Erythroblast (primary cell): ENCODE results near the gene SLC25A25.

Experiments used
- GATA1 ChIP-seq: IDR thresholded peaks from 2 replicates; pipeline ENCODE4 v1.6.1; 2011; ENCODE audit warnings: low read depth, mild to moderate bottlenecking, control low read depth, low read length, moderate library complexity
- POLR2A ChIP-seq: IDR thresholded peaks from 2 replicates; pipeline ENCODE4 v1.6.1; 2011; ENCODE audit warnings: mild to moderate bottlenecking, low read length

DNA sequence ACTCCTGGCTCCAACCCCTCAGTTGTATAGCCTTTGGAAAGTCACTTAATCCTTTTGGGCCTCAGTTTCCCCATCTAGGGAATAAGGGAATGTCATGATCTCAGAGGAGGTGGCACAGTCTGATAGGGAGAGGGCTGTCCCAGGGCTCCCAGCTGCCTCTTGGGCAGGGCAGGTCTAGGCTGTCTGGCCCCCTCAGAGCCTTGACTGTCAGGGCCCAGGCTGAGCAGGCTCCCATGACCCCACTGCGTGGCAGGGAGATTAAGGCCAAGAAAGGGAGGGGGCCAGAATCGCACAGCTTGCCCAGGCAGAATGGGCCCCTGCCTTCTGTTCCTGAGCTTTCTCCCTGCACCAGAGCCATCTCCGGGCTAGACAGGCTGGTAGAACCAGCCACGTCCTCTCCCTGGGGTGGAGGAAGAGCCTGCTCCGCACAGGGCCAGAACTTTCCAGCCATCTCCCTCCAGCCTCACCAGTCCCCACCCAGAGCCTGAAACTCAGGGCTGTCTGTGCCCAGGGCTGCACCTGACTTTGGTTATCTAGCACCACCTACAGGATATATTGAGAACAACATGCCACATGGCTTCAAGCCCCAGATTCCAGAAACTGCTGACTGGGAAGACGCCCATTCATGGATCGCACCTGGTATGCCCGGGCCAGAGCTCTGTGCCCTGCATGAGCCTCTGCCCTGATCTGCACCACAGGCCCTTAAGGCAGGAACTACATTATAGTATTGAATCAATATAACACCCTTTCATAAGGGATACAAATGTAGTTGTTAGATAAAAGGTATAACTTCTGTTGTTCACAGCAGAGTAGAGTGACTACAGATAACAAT lies 33.0 kb upstream of the SLC25A25 start:
- TF ChIP-seq POLR2A: no peak
- no peak for TF ChIP-seq GATA1
